ENCODE measurements around the gene SLC38A10.

Gene SLC38A10

DNA sequence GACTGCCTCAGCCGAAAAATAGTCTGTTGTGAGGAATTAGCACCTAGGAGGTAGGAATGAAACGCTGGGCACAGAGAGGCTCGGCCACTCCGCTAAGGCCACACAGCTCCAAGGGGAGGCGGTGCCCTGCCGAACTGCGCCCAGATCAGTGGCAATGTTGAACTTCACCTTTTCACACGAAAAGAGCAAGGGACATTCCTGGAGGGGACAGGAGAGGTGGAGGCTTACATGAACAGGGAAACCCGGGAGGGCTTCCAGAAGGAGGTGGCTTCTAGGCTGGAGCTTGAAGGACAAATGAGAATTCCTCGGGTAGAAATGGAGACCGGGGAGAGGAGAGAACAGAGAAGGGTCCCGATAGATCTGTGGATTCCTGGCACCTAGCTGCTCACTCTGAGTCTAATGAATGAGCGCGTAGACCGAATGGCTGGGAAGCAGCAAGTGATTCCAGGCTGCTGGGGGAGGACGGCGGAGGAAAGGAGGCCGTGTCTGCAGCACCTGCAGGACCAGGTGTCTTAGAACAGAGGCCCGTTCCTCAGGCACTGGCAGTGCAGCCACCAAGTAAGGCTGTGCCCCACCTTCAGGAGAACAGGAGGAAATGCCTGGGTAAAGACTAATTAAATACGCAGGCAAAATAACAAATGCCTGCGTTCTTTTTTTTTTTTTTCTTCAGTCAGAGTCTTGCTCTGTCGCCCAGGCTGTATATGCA lies 722 bp upstream of the SLC38A10 start:
- DNase-seq, result peak; percentile 19

- no peak for DNase-seq
Measured at GRCh38 chr17:81294512-81295030, 536 bp downstream of the SLC38A10 start.

DNA sequence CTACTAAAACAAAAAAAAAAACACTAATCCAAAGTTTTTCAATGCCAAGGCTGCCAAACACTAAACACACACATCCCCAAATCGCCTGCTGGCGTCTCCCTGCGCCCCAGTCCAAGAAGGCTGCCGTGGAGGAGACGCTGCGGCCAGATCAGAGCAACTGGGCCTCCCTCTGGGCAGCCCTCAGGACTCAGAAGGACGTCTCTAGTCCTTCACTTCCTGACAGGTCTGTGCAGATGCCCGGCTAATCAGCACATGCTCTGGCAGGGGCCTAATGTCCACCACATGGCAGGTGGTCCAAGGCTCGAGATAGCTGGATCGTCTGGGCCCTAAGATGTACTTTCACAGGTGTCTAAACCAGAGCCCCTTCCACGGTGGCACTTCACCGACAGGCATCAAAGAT lies 2.7 kb downstream of the SLC38A10 start:
- no peak for DNase-seq

DNA sequence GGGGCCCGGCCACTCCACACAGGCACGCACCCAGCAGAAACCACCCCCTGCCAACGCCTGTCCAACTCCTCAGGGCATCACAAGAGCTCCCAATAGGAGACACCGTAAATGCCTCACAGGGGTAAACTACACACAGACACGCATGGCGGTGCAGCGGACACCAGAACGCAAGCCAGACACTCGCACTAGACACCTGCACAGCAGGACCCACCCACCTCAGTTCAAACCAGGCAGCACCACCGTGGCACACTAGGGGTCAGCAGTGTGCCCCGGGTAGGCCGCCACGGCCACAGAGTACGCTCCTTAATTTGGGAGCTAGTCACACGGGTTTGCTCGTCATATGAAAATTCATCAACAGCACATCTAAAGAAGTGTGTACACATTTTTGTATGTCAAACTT lies 3.4 kb downstream of the SLC38A10 start:
- DNase-seq, result peak; percentile 61

- DNase-seq, result no peak
Measured at GRCh38 chr17:81290230-81290629, 4.9 kb downstream of the SLC38A10 start.

DNA sequence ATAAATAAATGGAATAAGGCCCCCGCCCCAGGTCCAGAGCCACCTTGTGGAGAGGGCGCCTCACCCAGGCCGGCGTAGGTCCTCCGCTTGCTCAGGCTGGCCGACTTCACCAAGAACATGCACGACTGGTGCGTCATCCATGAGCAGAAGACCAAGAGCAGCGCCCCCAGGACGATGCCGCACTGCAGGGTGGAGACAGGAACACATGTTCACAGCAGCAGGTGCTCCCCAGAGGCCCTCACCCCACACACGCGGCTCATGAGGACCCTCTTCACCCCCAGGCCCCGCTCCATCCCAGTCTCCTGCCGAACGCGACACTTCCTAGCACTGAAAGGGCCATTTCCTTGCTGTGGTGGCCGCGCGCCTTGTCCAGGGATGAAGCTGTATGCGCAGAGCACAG lies 5.5 kb downstream of the SLC38A10 start:
- no peak for DNase-seq

GRCh38 chr17:81288715-81289114 lies 6.4 kb downstream of the SLC38A10 start:
- no peak for DNase-seq

GRCh38 chr17:81287741-81288430 lies 7.2 kb downstream of the SLC38A10 start:
- no peak for DNase-seq

DNA sequence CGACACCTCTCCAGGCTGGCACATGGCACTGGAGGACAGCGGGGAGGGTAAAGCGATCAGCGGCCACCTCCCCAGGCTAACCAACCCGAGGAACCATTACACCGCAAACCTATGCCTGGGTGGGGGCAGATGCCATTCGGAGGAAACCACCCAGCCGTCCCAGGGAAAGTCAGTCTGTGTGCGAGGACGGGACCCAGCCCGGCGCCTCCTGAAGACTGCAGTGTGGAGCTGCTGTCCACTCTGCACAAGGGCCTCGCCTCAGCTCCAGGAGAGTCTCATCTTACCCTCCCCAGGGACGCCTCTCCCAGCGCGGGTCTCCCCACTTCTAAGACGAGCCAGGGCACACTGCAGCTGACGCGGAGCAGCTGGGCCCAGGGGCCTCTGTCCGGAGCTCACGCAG lies 8.0 kb downstream of the SLC38A10 start:
- DNase-seq, result no peak

GRCh38 chr17:81286491-81287145 lies 8.5 kb downstream of the SLC38A10 start:
- no peak for DNase-seq

DNA sequence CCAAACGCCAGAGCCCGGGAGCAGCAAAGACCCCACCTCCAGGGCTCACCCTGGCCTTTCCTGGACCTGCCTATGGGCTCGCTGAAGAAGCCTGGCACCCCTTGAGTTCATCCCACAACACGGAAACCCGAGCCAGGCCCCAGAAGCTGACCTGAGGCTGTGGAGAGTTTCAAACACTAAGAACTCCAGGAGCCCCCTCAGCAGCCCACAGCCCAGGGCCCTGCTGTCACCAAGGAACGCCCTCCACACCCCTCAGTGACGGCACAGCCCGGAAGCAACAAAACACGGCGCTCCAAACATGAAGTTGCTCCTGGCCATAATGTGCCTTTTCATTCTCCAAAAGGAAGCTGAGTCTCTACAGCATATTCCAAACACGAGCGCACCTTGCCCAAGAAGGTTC lies 9.2 kb downstream of the SLC38A10 start:
- no peak for DNase-seq

DNA sequence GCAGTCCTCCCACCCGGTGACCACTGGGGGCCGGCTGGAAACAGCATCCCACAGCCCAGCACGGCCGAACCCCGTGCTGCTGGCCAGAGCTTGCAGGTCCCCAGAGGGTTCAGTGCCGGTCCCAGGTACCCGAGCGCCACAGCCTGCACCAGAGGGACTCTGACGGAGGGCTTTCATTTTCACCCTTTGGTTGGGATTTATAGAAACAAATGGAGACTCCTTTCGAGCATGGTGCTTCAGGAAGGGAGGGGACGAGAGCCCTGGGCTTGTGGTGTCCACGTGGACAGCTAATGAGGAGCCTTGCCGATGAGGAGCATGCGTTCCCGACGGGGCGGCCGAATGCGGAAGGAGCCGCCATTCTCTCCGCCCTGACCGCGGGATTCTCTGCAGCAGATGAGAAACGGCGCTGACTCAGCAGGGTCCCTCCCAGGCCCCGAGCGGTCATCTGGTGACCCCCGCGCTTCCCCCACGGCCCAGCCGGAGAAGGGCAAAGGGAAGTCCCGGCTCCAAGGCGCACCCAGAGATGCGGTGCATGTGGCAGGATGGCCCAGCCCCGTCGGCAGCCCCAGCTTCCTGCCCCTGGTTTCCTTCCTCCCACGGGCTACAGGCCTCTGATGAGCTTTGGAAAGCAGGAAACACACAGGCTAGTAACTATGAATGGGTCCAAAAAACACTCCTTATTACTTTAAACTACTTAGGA lies 9.8 kb downstream of the SLC38A10 start:
- DNase-seq, result no peak

DNA sequence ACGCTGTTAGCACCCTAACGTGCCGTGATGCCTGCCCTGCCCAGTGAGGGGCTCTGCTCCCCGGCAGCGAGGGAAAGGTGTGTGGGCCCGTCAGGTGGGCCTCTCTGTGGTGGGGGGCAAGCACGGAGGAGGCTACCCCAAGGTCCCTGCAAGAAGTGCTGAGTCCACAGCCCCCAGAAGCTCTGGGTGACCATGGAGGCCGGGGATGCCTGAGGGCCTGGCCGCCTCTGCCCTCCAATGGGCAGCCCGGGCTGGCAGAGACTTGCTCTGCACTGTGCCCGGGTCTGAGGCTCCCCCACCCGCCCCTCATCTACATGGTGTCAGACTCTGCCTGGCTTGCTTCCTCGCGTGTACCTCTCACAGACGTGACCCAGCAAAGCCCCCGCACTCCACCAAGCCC lies 12.2 kb downstream of the SLC38A10 start:
- DNase-seq, result no peak

DNA sequence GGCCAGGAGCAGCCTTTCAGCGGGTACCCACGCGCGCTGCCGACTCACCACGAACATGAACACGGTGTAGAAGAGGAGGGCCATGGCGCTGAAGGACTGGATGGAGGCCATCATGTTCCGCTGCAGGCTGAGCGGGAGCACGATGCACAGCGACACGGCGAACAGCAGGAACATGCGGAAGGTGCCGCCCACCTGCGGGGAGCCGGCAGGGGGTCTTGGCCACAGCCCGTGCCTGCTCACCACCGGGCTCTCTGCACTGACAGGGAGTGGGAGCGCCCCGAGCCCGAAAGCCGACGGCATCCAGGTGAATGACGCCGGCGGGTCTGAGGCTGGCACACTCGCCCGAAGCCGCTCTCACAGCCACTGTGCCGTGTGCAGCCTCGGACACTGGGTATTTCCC lies 13.0 kb downstream of the SLC38A10 start:
- DNase-seq, result no peak

- no peak for DNase-seq
Measured at GRCh38 chr17:81280571-81280970, 14.5 kb downstream of the SLC38A10 start.

GRCh38 chr17:81279278-81280275 lies 15.5 kb downstream of the SLC38A10 start:
- no peak for DNase-seq

DNA sequence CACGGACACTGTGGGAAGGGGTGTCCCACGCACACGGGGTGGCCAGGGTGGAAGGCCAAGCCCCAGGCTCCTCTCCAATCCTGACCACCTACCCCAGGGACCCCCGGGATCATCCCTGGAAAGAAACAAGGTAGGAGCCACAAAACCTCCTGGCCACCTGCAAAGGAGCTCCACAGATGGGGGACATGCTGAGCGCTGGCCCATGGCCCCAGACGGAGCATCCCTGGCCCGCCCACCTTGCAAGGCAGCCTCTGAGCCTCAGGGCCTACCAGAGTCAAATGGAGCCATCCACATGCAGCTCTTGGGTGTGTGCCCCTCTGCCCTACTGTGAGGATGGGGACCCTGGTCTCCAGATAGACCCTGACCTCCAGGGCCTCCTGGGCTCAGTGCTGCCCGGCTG lies 16.3 kb downstream of the SLC38A10 start:
- no peak for DNase-seq

GRCh38 chr17:81277946-81278693 lies 17.0 kb downstream of the SLC38A10 start:
- no peak for DNase-seq

DNA sequence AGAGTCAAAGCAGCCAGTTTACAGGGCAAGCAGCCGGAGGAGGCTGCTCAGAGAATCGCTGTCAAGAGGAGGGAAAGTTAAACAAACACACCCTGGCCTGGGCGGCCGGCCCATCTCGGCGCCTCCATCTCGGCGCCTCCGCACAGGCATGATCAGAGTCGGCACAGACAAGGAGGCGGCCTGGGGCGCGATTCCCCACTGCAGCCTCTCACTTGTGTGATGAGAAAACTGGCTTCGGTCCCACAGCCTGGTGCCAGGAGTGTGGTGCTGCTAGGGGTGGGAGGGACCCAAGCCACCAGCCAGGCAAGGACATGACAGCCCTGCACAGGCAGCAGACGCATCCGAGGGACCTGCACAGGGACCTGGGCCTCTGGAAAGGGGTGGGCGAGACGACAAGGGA lies 17.7 kb downstream of the SLC38A10 start:
- DNase-seq, result no peak

DNA sequence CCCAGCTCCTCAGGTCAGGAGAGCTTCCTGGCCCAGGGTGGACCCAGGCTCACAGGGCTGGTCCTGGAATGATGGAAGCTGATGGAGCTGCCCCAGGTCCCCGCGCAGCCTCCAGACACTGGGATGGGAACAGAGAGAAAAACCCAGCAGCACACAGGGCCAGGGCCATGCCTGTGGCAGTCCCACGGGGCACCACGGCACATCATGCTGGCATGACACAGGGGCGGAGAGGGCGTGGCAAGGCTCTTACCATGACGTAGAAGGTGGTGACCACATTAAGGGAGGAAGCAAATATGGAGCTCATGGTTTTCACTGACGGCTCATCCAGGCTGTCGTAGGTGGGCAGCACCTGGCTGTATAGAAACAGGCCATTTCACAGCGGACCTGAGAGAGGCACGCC lies 18.3 kb downstream of the SLC38A10 start:
- no peak for DNase-seq

DNA sequence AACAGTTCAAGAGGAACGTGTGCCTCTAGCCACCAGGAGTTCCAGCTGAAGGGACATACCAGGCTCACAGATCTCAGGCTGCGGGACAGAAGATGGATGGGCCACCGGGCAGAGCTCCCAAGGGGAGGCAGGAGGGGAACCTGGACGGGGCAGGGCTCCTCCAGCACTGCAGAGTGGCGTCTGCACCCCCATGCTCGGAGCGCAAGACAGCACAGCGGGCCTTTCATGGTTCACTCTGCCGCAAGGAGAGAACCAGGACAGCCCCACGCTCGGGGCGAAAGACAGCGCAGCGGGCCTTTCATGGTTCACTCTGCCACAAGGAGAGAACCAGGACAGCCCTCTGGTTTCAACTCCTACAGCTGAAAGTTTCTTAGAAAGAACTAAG lies 20.6 kb downstream of the SLC38A10 start:
- no peak for DNase-seq
